GM18909 (cell line): ENCODE measurements around the gene APOA5.
"Not testable (repeated sequence)": the region's sequence is repeated elsewhere in the genome, so short reads cannot be mapped to it uniquely, and the experiment has no call there.

ENCODE experiments used
- ATAC-seq: cut with Tn5 transposase; IDR thresholded peaks from one replicate; pipeline ENCODE4 v1.9.1; 2021; ENCODE audit warnings: mild to moderate bottlenecking; ENCODE audit not compliant: unreplicated experiment, poor library complexity

APOA5 gene

DNA sequence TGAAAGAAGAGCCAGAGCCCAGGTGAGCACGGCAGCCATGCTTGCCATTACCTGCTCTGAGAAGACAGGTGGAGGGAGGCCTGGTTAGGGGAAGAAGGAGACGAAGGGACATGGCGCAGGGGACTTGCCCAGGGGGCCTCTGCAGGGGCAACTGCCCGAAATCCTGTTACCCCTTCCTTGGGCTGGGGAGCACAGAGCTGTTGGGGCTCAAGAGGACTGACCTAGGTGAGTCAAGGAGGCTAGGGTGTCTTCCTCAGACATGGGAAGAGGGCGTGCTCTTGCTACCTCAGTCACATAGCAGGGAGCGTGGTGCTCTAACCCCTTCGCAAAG is at the start of gene APOA5:
TSS of gene APOA5 (minus strand) at position 67 of the 331 bp plus-strand sequence. CDS start at position 48, 19 bp downstream.
- no peak for ATAC-seq

DNA sequence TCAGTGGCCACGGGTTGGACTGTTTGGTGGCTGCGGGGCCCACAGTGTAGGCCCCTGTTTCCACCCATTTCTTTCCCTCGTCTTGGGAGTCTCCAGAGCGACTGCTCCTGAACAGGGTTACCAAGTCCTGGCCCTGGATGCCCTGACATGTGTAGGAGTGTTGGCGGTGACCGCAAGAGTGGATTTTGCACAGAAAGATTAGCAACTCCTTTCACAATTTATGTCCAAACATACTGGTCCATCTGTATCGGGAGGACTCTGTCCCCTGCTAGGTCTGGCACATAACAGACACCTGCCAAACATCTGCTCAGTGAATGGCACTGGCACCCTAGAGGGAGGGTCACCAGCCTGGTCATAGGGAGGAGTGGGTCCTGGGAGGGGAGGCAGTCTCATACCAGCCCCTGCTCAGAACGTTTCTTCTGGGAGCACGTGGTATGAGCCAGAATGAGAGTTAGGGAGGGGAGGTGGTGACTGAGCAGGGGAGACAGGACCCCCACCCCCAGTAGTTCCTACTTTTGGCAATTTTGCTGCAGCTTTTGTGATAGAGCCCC is 49.1 kb upstream of the APOA5 start:
- no peak for ATAC-seq

- no peak for ATAC-seq
Measured at GRCh38 chr11:116840224-116840745, 48.6 kb upstream of the APOA5 start.

DNA sequence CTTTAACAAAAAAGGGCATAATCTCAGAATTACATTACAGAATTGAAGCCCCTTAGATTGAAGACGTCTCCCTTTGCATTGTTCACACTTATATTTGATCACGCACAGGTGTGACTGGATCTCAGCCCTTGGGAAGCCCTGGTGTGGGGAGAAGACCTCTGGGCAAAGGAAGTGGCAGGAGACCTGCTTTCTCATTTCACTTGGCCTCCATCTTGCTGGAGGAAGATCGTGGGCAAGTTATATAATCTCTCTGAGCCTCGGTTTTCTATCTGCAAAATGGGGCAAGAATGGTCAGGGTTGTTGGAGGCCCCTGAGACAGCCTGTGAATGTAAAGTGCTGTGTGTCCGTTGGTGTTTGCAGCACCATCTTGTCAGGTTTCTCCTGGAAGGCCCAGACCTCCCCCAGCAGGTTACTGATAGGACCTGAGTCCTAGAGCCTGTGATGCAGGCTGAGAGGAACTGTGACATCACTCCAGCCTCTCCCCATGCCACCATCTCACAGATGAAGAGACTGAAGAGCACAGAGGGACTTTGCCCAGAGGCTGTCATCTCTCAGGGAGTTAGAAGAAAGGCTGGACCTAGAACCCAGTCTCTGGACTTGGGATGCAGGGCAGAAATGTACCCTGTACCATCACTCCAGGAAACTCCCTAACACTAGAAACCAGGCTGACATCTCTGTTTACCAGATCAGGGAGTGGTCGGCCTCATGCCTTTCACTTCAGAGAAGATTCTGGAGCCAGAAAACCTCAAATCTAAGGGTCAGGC is 46.8 kb upstream of the APOA5 start:
- ATAC-seq: no peak

GRCh38 chr11:116837231-116838091 is 45.8 kb upstream of the APOA5 start, which contains the start of gene APOA1:
Gene APOA1 (minus strand): TSS chr11:116837622. CDS start chr11:116837387, 235 bp downstream.
- no peak for ATAC-seq

DNA sequence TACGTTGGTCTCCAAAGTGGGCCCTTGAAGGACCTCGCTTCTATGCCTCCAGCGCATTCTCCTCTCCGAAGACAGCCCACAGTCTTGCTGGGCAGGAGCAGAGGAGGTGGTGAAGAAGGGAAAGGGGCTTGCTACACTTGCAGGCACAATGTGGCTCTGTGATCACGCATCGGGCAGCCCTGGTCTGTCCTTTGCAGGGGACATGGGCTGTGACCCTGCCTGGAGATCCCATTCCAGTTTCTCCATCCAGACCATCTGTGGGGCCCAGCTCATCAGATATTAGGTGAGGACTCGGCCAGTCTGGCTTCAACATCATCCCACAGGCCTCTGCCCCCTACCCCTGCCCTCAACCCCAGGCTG is 44.9 kb upstream of the APOA5 start:
- no peak for ATAC-seq

DNA sequence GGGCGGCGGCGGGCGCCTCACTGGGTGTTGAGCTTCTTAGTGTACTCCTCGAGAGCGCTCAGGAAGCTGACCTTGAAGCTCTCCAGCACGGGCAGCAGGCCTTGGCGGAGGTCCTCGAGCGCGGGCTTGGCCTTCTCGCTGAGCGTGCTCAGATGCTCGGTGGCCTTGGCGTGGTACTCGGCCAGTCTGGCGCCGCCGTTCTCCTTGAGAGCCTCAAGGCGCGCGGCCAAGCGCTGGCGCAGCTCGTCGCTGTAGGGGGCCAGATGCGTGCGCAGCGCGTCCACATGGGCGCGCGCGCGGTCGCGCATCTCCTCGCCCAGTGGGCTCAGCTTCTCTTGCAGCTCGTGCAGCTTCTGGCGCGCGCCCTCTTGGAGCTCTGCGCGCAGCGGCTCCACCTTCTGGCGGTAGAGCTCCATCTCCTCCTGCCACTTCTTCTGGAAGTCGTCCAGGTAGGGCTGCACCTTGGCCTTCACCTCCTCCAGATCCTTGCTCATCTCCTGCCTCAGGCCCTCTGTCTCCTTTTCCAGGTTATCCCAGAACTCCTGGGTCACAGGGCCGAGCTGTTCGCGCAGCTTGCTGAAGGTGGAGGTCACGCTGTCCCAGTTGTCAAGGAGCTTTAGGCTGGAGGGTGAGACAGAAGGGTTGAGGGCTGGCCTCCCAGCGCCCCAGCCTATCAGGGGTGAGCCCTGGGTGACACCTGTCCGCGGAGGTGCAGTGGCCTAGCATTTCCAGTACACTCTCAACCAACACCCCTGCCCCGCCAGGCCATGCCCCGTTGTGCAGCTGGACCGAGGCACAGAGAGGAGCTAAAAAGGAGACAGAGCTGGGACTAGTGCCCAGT is 44.3 kb upstream of the APOA5 start:
- ATAC-seq: peak; percentile 83

DNA sequence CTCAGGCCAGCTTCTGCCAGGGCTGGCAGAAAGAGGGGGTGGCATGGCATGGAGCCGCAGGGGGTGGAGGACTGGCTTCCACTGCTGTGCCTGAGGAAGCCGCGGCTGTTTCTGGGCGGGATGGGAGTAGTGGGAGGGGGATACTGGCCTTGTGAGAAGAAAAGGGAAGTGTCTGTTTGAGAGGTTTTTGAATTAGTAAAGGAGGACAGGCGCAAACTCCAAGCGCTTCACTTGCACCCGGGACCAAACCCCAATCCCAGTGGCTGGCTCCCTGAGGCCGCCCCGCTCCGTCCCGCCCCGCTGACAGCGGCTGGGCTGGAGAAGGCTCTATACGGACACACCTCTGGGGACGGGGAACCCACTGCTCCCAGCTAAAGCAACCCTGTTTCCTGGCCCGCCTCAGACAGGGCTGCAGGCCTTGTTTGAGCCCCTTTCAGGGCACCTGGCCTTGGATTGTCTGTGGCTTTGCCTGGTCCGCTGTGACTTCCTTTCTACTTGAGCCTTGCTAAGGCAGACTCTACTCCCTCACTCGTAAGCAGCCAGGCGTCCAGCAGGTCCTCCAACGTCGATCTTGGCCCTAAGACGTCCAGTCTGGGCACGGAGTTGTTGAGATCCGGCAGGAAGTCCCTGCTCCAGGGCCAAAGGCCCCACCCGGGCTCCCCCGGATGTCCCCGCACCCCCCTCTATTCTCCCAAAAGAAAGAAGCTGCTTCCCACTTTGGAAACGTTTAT is 43.5 kb upstream of the APOA5 start:
- peak; percentile 13 for ATAC-seq

DNA sequence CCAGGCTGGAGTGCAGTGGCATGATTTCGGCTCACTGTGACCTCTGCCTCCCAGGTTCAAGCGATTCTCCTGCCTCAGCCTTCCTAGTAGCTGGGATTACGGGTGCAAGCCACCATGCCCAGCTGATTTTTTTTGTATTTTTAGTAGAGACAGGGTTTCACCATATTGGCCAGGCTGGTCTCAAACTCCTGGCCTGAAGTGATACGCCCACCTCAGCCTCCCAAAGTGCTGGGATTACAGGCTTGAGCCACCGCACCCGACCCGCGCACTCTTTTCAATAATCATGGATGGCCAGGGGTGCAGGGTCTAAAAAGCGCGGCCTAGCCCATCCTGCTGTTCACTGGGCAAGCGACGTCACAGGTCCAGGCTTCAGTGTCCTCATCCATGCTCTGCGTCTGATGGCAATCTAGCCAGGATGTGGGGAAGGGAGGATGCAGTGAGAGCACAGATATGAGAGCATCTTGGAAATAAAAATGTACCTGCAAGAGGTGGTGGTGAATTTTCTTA is 42.9 kb upstream of the APOA5 start:
- ATAC-seq: not testable (repeated sequence)

DNA sequence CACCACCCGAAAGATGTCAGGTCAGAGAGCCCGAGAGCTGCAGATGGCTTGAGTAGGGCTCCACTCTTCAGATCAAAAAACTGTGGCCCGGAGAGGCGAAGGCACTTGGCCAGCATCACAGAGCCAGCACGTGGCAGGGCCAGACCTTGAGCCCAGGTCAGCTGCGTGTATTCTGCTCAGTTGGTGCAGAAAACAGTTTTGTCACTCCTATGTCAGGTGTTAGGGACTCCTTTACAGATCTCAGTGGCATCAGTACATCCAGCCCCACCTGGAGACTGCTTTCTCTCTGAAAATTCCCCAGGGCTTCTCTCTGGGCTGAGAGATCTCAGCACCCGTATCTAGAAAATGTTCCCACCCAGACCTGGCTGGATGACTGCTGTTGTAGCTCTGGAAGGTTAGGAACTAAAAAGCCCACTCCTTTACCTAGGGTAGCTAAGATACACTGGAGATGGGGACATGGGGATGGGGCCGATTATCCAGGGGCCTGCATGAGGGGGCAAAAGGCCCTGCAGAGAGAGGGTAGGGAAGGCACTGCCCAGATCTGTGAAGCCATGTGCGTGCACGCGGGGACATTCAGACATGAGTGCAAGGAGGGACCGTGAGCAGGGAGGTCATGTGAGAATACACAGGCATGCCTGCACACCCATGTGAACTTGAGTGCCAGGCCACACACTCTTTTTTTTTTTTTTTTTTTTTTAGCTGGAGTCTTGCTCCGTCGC is 42.3 kb upstream of the APOA5 start:
- no peak for ATAC-seq

DNA sequence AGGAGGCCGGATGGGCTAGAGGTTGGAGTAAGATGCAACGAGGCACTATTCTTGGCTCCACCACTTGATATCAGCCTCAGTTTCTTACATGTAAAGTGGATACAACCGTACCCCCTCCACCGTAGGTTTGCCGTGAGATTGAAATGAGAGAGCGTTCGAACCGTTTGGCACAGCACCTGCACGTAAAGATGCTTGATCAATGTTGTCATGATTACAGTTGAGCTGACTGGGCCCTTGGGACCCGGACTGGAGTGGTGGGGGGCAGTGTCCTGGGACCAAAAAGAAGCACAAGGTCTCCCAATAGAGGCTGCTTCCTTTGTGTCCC is 41.8 kb upstream of the APOA5 start:
- ATAC-seq: no peak

DNA sequence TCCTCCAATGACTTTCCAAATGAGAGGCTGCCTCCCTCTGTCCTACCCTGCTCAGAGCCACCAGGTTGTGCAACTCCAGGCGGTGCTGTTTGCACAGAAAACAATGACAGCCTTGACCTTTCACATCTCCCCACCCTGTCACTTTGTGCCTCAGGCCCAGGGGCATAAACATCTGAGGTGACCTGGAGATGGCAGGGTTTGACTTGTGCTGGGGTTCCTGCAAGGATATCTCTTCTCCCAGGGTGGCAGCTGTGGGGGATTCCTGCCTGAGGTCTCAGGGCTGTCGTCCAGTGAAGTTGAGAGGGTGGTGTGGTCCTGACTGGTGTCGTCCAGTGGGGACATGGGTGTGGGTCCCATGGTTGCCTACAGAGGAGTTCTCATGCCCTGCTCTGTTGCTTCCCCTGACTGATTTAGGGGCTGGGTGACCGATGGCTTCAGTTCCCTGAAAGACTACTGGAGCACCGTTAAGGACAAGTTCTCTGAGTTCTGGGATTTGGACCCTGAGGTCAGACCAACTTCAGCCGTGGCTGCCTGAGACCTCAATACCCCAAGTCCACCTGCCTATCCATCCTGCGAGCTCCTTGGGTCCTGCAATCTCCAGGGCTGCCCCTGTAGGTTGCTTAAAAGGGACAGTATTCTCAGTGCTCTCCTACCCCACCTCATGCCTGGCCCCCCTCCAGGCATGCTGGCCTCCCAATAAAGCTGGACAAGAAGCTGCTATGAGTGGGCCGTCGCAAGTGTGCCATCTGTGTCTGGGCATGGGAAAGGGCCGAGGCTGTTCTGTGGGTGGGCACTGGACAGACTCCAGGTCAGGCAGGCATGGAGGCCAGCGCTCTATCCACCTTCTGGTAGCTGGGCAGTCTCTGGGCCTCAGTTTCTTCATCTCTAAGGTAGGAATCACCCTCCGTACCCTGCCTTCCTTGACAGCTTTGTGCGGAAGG is 40.9 kb upstream of the APOA5 start:
- ATAC-seq: no peak

GRCh38 chr11:116831790-116832349 is 40.2 kb upstream of the APOA5 start:
- no peak for ATAC-seq

DNA sequence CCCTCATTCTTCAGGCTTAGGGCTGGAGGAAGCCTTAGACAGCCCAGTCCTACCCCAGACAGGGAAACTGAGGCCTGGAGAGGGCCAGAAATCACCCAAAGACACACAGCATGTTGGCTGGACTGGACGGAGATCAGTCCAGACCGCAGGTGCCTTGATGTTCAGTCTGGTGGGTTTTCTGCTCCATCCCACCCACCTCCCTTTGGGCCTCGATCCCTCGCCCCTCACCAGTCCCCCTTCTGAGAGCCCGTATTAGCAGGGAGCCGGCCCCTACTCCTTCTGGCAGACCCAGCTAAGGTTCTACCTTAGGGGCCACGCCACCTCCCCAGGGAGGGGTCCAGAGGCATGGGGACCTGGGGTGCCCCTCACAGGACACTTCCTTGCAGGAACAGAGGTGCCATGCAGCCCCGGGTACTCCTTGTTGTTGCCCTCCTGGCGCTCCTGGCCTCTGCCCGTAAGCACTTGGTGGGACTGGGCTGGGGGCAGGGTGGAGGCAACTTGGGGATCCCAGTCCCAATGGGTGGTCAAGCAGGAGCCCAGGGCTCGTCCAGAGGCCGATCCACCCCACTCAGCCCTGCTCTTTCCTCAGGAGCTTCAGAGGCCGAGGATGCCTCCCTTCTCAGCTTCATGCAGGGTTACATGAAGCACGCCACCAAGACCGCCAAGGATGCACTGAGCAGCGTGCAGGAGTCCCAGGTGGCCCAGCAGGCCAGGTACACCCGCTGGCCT is 38.7 kb upstream of the APOA5 start:
- ATAC-seq: no peak

GRCh38 chr11:116829525-116830183 is 38.0 kb upstream of the APOA5 start, which contains the start of gene APOC3:
Gene APOC3 (plus strand): TSS chr11:116829907. CDS start chr11:116830583, 676 bp downstream.
- ATAC-seq: no peak
